ENCODE data around the gene AGFG1.

DNA sequence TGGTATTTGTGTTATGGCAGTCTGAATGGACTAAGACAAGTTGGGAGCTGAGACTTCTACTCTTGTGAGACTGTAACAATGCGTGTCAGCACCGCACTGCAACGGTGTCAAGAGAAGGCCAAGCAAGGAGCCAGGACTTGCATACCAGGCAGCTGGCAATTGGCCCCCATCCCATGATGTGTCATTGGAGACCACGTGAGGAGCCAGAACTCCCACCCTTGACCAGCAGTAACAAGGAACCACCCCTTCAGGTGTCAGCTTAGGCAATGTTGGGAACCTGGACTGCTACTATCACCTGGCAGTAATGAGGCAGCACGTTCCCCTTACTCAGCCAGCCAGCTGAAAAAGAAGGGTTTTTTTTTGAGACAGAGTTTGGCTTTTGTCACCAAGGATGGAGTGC is 32.7 kb upstream of the AGFG1 start:
- TF ChIP-seq CTCF (conservative IDR thresholded peaks at IDR 0.05), result no peak
- no peak for TF ChIP-seq EZH2 (IDR thresholded peaks at IDR 0.05; ENCODE audit: low read depth)
